PC-3 (cell line): ENCODE data around the gene FAM187B. TPM values are rescaled to one million over a fixed set of nuclear protein-coding genes. Genes with fewer than 3 reads are reported as not detected.

Experiments
- ATAC-seq: fragments of 200-7000 bp; cut with Tn5 transposase; 2 replicates; pipeline ENCODE4 v1.9.1; 2020; ENCODE audit warnings: mild to moderate bottlenecking, moderate library complexity
- BruUV-seq: library from RNA; stranded (reverse); fragments of 400-500 nt; replicated peaks from 2 replicates; lab custom pipeline; 2021; lab: Mats Ljungman, UMichigan
- CTCF ChIA-PET: fragments of 300-600 bp; sonication (Branson Sonifier 250); formaldehyde crosslinking; loops from one replicate; lab custom pipeline; 2022; ENCODE audit warnings: antibody characterized with exemption; lab: Charles Lee
- POLR2A ChIA-PET: fragments of 300-600 bp; sonication (Branson Sonifier 250); formaldehyde crosslinking; loops from one replicate; lab custom pipeline; 2022; ENCODE audit warnings: antibody characterized with exemption; ENCODE audit not compliant: unreplicated experiment; lab: Charles Lee
- DNase-seq: peaks from one replicate; pipeline ENCODE4 v3.0.0-alpha.2; 2015
- H2AFZ ChIP-seq: fragments of 300-600 bp; sonication (generic); 2 replicates; pipeline ENCODE4 v1.6.0; 2016; ENCODE audit warnings: antibody characterized with exemption, low read length
- H3F3A ChIP-seq: fragments of 300-600 bp; sonication (generic); one replicate; pipeline ENCODE4 v1.6.0; 2017; ENCODE audit warnings: antibody characterized with exemption, low read length, control low read depth, mild to moderate bottlenecking; ENCODE audit not compliant: unreplicated experiment
- H3K27ac ChIP-seq: fragments of 300-600 bp; sonication (generic); 2 replicates; pipeline ENCODE4 v1.5.1; 2016; ENCODE audit warnings: mild to moderate bottlenecking, low read length
- H3K27me3 ChIP-seq: fragments of 300-600 bp; sonication (generic); 2 replicates; pipeline ENCODE4 v1.6.1; 2016; ENCODE audit warnings: low read length, mixed read lengths
- H3K36me3 ChIP-seq: fragments of 300-600 bp; sonication (generic); 2 replicates; pipeline ENCODE4 v1.6.1; 2016; ENCODE audit warnings: low read depth, mixed run types, low read length, mixed read lengths
- H3K4me1 ChIP-seq: fragments of 300-600 bp; sonication (generic); 2 replicates; pipeline ENCODE4 v1.5.1; 2016; ENCODE audit warnings: low read length; ENCODE audit not compliant: insufficient read depth
- H3K4me2 ChIP-seq: fragments of 300-600 bp; sonication (generic); 2 replicates; pipeline ENCODE4 v1.6.0; 2016; ENCODE audit warnings: low read length
- H3K4me3 ChIP-seq: fragments of 300-600 bp; sonication (generic); 2 replicates; pipeline ENCODE4 v1.5.1; 2016; ENCODE audit warnings: mild to moderate bottlenecking, low read length, mixed read lengths
- H3K79me2 ChIP-seq: fragments of 300-600 bp; sonication (generic); 2 replicates; pipeline ENCODE4 v1.6.1; 2017; ENCODE audit warnings: low read length, mixed read lengths
- H3K9ac ChIP-seq: fragments of 300-600 bp; sonication (generic); 2 replicates; pipeline ENCODE4 v1.6.0; 2016; ENCODE audit warnings: mild to moderate bottlenecking, low read length
- H3K9me2 ChIP-seq: fragments of 300-600 bp; sonication (generic); replicated peaks from 2 replicates; pipeline ENCODE4 v1.6.1; 2016; ENCODE audit warnings: mixed run types, low read length, mixed read lengths
- H3K9me3 ChIP-seq: fragments of 300-600 bp; sonication (generic); 2 replicates; pipeline ENCODE4 v1.6.1; 2016; ENCODE audit warnings: low read length, mixed read lengths
- H4K20me1 ChIP-seq: fragments of 300-600 bp; sonication (generic); 2 replicates; pipeline ENCODE4 v1.6.1; 2016; ENCODE audit warnings: low read length, mixed read lengths
- EZH2 ChIP-seq: fragments of 300-600 bp; sonication (generic); IDR thresholded peaks from one replicate; pipeline ENCODE4 v1.6.1; 2017; ENCODE audit warnings: antibody characterized with exemption, mild to moderate bottlenecking, low read length; ENCODE audit not compliant: unreplicated experiment
- EZH2phosphoT487 ChIP-seq: fragments of 300-600 bp; sonication (generic); IDR thresholded peaks from 2 replicates; pipeline ENCODE4 v1.6.1; 2018; ENCODE audit warnings: mild to moderate bottlenecking, antibody characterized with exemption, low read length, borderline replicate concordance
- intact Hi-C: fragments of 100-400 bp; cut with micrococcal nuclease; formaldehyde crosslinking; loops from 2 replicates; pipeline ENCODE4 v1.9.0; 2023
- total RNA-seq: library from RNA; depleted of rRNA; stranded (reverse); fragments of >200 nt; gene quantifications from 2 replicates; pipeline ENCODE4 v1.2.3, GENCODE V29; 2014
- TF ChIP-seq, protein P1 (sequence below): fragments of 300-600 bp; sonication (generic); conservative IDR thresholded peaks from 2 replicates; pipeline ENCODE4 v1.5.1; 2017; ENCODE audit warnings: antibody characterized with exemption, low read depth, mild to moderate bottlenecking, low read length

The FAM187B gene
- total RNA-seq, 1 experiment from 2014 or later, result not detected

DNA sequence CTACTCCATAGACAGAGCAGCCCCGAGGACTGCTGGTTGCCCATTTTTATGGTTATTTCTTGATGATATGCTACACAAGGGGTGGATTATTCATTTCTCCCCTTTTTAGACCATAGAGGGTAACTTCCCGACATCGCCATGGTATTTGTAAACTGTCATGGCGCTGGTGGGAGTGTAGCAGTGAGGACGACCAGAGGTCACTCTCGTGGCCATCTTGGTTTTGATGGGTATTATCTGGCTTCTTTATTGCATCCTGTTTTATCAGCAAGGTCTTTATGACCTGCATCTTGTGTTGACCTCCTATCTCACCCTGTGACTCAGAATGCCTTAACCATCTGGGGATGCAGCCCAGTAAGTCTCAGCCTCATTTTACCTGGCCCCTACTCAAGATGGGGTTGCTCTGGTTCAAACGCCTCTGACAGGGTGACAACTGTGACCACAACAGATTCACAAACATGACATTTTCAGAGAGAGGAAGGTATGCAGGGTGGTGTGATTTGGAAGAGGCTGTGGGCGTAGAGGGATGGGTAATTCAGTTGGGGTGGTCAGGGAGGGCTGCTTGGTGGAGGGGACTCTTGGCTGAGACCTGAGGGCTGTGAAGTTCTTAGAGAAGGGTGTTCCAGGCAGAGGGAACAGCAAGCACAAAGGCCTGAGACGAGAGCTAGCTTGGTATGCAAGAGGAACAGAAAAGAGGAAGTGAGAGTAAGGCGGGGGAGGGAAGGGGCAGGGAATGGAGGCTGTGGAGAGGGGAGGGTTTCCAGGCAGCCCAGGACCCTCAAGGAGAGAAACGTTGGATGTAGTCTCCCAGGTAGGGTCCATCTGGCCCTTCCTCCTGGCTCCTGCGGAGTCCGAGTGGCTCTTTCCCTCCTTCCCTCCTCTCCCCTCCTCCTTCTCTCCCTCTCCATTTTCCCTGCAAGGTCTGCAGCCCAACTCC is 23.5 kb downstream of the FAM187B start:
- H3K4me3 ChIP-seq, result no peak overlapping the region
- H4K20me1 ChIP-seq, result no peaks in the 10 kb centered on the region
- no peaks in the 10 kb centered on the region for H3K27me3 ChIP-seq
- H3K9ac ChIP-seq, result no peak overlapping the region
- H3K79me2 ChIP-seq, result no peaks in the 10 kb centered on the region
- ChIA-PET CTCF (no interaction called here), POLR2A (no interaction called here)
- BruUV-seq, result no TSS peak
- no peak overlapping the region for H3K4me2 ChIP-seq
- DNase-seq (no peak), ATAC-seq (no peak)
- TF ChIP-seq, protein P1, sequence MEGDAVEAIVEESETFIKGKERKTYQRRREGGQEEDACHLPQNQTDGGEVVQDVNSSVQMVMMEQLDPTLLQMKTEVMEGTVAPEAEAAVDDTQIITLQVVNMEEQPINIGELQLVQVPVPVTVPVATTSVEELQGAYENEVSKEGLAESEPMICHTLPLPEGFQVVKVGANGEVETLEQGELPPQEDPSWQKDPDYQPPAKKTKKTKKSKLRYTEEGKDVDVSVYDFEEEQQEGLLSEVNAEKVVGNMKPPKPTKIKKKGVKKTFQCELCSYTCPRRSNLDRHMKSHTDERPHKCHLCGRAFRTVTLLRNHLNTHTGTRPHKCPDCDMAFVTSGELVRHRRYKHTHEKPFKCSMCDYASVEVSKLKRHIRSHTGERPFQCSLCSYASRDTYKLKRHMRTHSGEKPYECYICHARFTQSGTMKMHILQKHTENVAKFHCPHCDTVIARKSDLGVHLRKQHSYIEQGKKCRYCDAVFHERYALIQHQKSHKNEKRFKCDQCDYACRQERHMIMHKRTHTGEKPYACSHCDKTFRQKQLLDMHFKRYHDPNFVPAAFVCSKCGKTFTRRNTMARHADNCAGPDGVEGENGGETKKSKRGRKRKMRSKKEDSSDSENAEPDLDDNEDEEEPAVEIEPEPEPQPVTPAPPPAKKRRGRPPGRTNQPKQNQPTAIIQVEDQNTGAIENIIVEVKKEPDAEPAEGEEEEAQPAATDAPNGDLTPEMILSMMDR, result no peak
- TF ChIP-seq EZH2, result no peak
- no peak for TF ChIP-seq EZH2phosphoT487
- intact Hi-C loops, result no loop called here
- no peaks in the 10 kb centered on the region for H3K9me2 ChIP-seq
- H3K27ac ChIP-seq, result no peak overlapping the region
- no peaks in the 10 kb centered on the region for H3K36me3 ChIP-seq
- no peaks in the 10 kb centered on the region for H3K9me3 ChIP-seq
- H3K4me1 ChIP-seq, result no peaks in the 10 kb centered on the region
- H3F3A ChIP-seq, result no peaks in the 10 kb centered on the region
- H2AFZ ChIP-seq, result no peak overlapping the region

- 0 out of 2 replicates have a peak, but pooled peaks cover 5% of the 10 kb centered on the region for H3K27me3 ChIP-seq
- ChIA-PET CTCF (no interaction called here), POLR2A (no interaction called here)
- H3K36me3 ChIP-seq, result no peaks in the 10 kb centered on the region
- no peaks in the 10 kb centered on the region for H4K20me1 ChIP-seq
- no TSS peak for BruUV-seq
- ATAC-seq (no peak), DNase-seq (no peak)
- H3K4me3 ChIP-seq, result no peak overlapping the region
- H2AFZ ChIP-seq, result no peak overlapping the region
- no peak overlapping the region for H3K27ac ChIP-seq
- H3K79me2 ChIP-seq, result no peaks in the 10 kb centered on the region
- intact Hi-C loops, result no loop called here
- H3K9ac ChIP-seq, result no peak overlapping the region
- H3K4me1 ChIP-seq, result no peaks in the 10 kb centered on the region
- H3K4me2 ChIP-seq, result no peak overlapping the region
- no peak for TF ChIP-seq EZH2phosphoT487
- TF ChIP-seq EZH2, result no peak
- TF ChIP-seq, protein P1, result no peak
- H3K9me2 ChIP-seq, result no peaks in the 10 kb centered on the region
- H3F3A ChIP-seq, result no peaks in the 10 kb centered on the region
- H3K9me3 ChIP-seq, result no peaks in the 10 kb centered on the region
Observed at GRCh38 chr19:35202722-35203688, 25.5 kb downstream of the FAM187B start.
